IgD-negative memory B cell (primary cell): ENCODE data around the gene CXCL13. TPM values are rescaled to one million over a fixed set of nuclear protein-coding genes. Genes with fewer than 3 reads are reported as not detected.

Experiments used
- H3K27ac Mint-ChIP-seq, 3 donors: one replicate each; pipeline ENCODE4 v1.8.0; 2020 to 2022; ENCODE audit warnings: mild to moderate bottlenecking in 3 of 3, mixed read lengths in 3 of 3, moderate library complexity in 1 of 3
- H3K27me3 Mint-ChIP-seq: one replicate; pipeline ENCODE4 v1.8.0; 2021; ENCODE audit warnings: mixed read lengths
- H3K36me3 Mint-ChIP-seq: one replicate; pipeline ENCODE4 v1.8.0; 2020; ENCODE audit warnings: mild to moderate bottlenecking, mixed read lengths
- H3K4me1 Mint-ChIP-seq, 3 donors: one replicate each; pipeline ENCODE4 v1.8.0; 2020 to 2022; ENCODE audit warnings: mixed read lengths in 3 of 3, mild to moderate bottlenecking in 1 of 3
- H3K4me3 Mint-ChIP-seq, 4 donors: one replicate each; pipeline ENCODE4 v1.8.0; 2020 to 2022; ENCODE audit warnings: mild to moderate bottlenecking in 4 of 4, mixed read lengths in 4 of 4, moderate library complexity in 3 of 4
- H3K9me3 Mint-ChIP-seq, 3 donors: one replicate each; pipeline ENCODE4 v1.8.0; 2020 to 2021; ENCODE audit warnings: mixed read lengths in 3 of 3, mild to moderate bottlenecking in 1 of 3
- polyA plus RNA-seq: library from polyadenylated mRNA; unstranded; fragments of 300-500 nt; fragmentation: Illumina TruSeq; gene quantifications from one replicate; pipeline ENCODE4 v1.2.3, GENCODE V29; 2021

The CXCL13 gene
- polyA plus RNA-seq, 1 donor from 2014 or later = 0.25 TPM

DNA sequence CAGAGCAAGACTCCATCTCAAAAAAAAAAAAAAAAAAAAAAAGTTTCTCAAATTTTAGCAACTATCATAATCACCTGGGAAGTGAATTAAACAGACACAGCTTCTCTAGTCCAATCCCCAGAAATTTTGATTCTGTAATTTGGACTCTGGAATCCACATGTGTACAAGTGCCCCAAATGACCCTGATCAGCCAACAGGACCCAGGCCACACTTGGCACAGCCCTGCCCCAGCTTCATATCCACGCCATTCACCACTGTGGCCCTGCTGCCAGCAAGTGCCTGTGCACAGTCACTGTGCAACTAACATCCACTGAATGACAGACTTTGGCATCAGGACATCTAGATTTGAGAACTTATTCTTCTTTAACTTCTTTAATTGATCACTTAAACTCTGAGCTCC, 14.1 kb upstream of the CXCL13 start:
- Mint-ChIP-seq H3K36me3 (peaks cover 1% of the 10 kb centered on the region), H3K27me3 (peaks cover 8% of the 10 kb centered on the region), H3K4me1 (peaks cover 14 to 21% (median 19%) of the 10 kb centered on the region in 3 donors), H3K4me3 (no peak overlapping the region), H3K27ac (no peak overlapping the region), H3K9me3 (no peaks in the 10 kb centered on the region)

DNA sequence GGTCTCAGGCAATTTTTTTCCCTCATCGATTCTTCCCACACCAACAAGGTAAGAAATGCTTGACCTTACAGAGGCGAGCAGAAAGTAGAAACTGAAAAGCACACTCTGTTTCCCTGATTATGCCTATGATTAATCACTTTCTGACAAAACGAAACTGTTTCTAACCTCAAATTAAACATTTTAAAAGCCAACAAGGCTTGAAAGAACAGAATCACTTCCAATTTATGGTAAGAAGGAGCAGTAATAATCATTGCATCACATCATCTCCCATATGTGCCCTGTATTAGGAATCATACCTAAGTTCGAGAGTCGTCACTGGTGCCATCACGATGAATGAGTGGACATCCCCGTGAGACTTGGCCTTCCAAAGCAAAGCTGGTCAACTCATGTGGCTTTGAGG, 12.5 kb upstream of the CXCL13 start:
- H3K9me3 Mint-ChIP-seq = peaks cover 0 to 2% (median 0%) of the 10 kb centered on the region in 3 donors
- peak overlapping the region in 2 of 4 donors; percentile 39 to 41 for H3K4me3 Mint-ChIP-seq
- peaks cover 12% of the 10 kb centered on the region for H3K27me3 Mint-ChIP-seq
- H3K36me3 Mint-ChIP-seq = peaks cover 1% of the 10 kb centered on the region
- no peak overlapping the region for H3K27ac Mint-ChIP-seq
- H3K4me1 Mint-ChIP-seq = peaks cover 4 to 10% (median 8%) of the 10 kb centered on the region in 3 donors

DNA sequence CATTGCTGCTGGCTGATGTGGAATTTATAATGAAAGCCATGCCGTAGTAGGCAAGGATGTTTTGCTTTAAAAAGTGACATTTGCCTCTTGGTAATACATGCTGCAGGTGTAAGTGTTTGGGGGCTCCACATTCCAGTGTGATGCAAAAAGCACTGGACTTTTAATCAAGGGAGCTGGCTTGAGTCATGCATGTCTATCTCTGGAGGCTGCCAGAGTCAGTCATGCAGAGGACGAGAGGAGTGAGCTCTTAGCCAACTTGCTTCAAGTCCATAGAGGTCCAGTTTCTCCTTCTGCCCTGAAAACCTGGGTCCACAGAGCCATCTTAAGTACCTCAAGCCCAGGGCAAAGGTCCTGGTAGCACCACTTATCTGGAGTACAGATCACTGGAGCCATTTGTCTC, 11.6 kb upstream of the CXCL13 start:
- peaks cover 4 to 8% (median 7%) of the 10 kb centered on the region in 3 donors for H3K4me1 Mint-ChIP-seq
- H3K36me3 Mint-ChIP-seq = peaks cover 1% of the 10 kb centered on the region
- H3K27me3 Mint-ChIP-seq = peaks cover 11% of the 10 kb centered on the region
- peaks cover 0 to 2% (median 0%) of the 10 kb centered on the region in 3 donors for H3K9me3 Mint-ChIP-seq
- peak overlapping the region in 1 of 4 donors; percentile 65 for H3K4me3 Mint-ChIP-seq
- no peak overlapping the region for H3K27ac Mint-ChIP-seq

DNA sequence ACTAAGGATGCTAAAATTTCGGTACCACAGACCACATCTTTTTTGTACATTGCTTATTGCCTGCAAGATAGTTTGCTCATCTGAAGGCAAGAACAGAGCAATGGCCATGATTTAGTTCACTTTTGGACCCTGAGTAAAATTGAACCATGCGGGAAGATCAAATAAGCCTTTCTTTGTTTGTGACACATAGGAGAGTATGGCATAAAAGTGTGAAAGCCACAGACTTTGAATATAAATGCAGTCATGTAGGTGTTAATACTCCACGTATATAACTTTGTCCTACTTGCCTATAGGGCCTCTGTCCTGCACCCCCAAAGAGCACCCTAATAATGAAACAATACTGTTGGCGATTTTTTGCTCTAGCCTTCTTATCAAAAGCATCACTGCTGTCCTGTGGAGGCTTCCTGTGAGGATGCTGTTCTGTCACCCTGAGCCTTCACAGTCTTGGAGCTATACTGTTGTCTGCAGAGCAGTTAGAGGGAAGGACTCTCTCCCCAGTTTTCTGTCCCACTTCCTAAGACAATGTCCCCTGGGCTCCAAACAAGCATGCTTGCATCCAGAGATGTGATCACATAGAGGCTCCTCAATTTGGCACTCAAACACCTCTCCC, 10.2 kb upstream of the CXCL13 start:
- H3K4me3 Mint-ChIP-seq = no peak overlapping the region
- peaks cover 4 to 8% (median 6%) of the 10 kb centered on the region in 3 donors for H3K4me1 Mint-ChIP-seq
- H3K27me3 Mint-ChIP-seq = peaks cover 11% of the 10 kb centered on the region
- H3K36me3 Mint-ChIP-seq = peaks cover 1% of the 10 kb centered on the region
- H3K27ac Mint-ChIP-seq = no peak overlapping the region
- H3K9me3 Mint-ChIP-seq = peaks cover 0 to 2% (median 0%) of the 10 kb centered on the region in 3 donors

DNA sequence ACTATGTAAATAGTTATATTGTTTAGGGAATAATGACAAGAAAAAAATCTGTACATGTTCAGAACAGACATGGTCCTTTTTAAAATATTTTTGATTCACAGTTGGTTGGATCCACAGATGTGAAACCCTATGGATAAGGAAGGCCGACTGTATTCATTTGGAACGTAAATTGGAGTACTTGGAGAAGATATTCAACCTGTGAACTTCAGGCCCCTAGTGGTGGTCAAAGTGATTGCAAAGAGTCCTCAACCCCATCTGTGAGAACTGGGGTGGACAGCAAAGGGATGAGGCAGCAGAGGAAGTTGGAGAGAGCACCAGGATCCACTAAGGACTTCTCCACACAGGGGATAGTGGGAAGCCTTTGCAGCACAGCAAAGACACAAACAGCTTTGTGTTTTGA, 6.2 kb upstream of the CXCL13 start:
- Mint-ChIP-seq H3K4me3 (no peak overlapping the region), H3K9me3 (peaks cover 0 to 2% (median 0%) of the 10 kb centered on the region in 3 donors), H3K27me3 (peaks cover 8% of the 10 kb centered on the region), H3K27ac (no peak overlapping the region), H3K4me1 (peaks cover 0 to 2% (median 0%) of the 10 kb centered on the region in 3 donors), H3K36me3 (peaks cover 2% of the 10 kb centered on the region)

DNA sequence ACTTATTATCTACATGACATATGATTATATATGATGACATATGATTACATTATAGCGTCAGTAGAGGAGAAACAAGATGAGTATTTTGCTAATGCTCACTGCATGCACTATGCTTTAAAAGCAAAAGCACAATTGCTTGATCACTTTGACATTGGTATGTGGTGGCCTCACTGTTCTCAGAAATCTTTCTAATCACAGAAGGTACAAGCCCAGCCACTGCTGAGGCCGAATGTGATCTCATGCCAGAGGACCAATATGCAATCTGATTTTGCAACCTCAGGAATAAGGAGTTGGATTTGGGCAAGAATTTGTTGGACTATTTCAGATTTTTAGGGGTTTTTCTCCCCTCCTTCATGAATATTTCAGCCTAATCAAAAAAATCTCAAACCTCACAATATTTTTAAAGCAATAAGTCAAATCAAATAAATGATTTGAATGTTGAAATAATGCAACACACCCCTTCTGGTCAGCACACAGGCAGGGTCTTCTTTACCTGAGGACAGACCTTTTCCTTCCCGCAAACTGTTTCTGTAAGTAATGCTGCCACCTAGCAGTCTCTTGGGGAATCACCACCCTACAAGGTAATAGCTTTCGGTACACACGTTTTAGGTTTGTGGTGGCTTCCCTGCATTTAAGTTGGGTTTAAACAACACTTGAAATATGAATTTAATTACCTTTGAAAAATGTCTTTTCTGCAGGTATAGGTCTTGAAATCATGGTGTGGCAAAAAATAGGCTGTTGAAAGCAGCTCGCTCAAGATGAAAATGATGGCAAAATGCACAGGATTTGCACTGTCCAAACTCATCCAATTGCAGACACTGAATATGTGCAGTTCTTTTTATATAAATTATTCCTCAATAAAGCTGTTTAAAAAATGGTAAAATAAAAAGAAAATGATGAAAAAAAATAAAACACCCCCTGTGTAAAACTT, 4.8 kb upstream of the CXCL13 start:
- H3K4me3 Mint-ChIP-seq = no peak overlapping the region
- peaks cover 8% of the 10 kb centered on the region for H3K27me3 Mint-ChIP-seq
- H3K36me3 Mint-ChIP-seq = peaks cover 2% of the 10 kb centered on the region
- H3K4me1 Mint-ChIP-seq = peaks cover 0 to 2% (median 0%) of the 10 kb centered on the region in 3 donors
- H3K9me3 Mint-ChIP-seq = peaks cover 0 to 2% (median 0%) of the 10 kb centered on the region in 3 donors
- no peak overlapping the region for H3K27ac Mint-ChIP-seq

DNA sequence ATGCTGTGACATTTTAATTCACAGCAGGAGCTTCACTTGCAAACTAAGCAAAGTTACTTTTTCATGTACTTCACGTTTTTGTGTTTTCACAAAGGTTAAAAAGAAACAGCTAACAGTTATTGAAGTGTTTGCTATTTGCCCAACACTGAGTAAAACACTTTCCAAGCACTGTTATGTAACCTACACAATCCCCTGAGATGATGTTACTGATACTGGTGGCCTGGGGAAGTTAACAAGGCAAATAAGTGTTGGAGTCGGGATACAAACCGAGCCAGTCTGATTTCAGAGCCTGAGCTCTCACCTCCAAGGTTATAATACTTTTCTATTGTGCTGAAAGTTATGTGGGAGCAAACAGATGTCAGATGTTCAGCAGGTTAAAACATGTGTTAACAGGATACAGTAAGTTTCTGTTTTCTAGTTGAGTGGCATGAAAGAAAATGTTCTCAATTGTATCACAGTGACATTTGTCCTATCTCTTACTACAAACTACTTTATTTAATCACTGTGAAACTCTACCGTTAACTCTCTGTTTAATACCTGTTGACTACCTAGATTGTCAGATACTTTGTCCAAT, 3.9 kb upstream of the CXCL13 start:
- Mint-ChIP-seq H3K9me3 (peaks cover 0 to 2% (median 0%) of the 10 kb centered on the region in 3 donors), H3K27ac (no peak overlapping the region), H3K4me3 (no peak overlapping the region), H3K27me3 (peaks cover 5% of the 10 kb centered on the region), H3K4me1 (peaks cover 0 to 2% (median 0%) of the 10 kb centered on the region in 3 donors), H3K36me3 (peaks cover 2% of the 10 kb centered on the region)

DNA sequence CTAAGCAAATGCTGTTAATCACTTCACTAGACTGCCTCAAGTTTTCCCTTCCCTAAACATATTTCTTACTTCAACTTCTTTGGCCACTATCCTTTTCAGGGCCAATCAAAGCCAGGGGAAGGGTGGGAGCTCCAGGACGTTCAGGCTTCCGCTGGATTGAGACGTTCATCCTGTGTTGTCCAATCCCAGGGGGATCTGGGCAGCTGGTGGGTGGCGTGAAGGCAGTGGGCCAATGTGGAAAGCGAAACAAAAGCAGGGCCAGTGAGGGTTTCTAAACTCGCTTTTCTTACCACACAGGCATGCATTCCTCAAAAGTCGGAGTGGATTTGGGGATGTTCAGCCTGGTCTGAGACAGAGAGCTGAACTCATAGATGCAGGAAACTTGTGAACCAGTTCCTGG, 7.6 kb downstream of the CXCL13 start:
- Mint-ChIP-seq H3K4me1 (peaks cover 0 to 2% (median 0%) of the 10 kb centered on the region in 3 donors), H3K9me3 (no peaks in the 10 kb centered on the region), H3K27me3 (peaks cover 4% of the 10 kb centered on the region), H3K36me3 (no peaks in the 10 kb centered on the region), H3K4me3 (no peak overlapping the region), H3K27ac (no peak overlapping the region)

DNA sequence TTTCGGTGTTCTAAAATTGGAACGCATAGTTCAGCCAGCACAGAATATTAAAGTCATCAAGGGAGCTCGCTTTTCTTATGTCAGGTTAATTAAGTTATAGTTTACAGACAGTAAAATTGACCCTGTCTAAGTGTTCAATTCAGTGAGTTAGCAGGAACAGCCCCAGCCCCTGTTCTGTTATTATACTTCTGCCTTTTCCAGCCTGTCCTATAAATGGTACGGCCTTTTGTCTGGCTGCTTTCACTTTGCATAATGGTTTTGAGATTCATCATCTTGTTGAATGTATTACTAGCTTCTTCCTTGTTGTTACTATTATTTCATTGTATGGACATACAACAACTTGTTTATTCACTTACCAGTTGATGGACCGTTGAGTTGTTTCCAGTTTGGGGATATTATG, 9.5 kb downstream of the CXCL13 start:
- no peak overlapping the region for H3K4me3 Mint-ChIP-seq
- H3K27me3 Mint-ChIP-seq = peaks cover 9% of the 10 kb centered on the region
- H3K4me1 Mint-ChIP-seq = peaks cover 6% of the 10 kb centered on the region in 3 donors
- no peak overlapping the region for H3K27ac Mint-ChIP-seq
- H3K36me3 Mint-ChIP-seq = peaks cover 2% of the 10 kb centered on the region
- H3K9me3 Mint-ChIP-seq = no peaks in the 10 kb centered on the region

DNA sequence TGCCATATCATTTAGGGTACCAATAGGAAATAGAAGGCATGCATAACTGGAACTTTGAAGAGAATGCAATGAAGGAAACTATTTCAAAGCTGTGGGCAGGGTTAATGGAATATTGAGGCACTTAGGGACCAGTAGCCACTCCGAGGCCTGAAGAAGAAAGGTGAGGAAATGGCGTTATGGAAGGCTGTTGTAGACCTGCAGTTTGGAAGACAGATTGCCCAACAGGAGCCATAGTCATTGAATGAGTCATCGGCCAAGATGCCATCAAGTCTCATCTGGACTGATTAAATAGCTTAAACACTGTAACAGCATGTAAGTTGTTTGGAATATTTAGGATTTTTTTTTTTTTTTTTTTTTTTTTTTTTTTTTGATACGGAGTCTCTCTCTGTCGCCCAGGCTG, 11.6 kb downstream of the CXCL13 start:
- peaks cover 6% of the 10 kb centered on the region in 3 donors for H3K4me1 Mint-ChIP-seq
- peaks cover 2% of the 10 kb centered on the region for H3K36me3 Mint-ChIP-seq
- H3K27ac Mint-ChIP-seq = no peak overlapping the region
- H3K4me3 Mint-ChIP-seq = no peak overlapping the region
- peaks cover 11% of the 10 kb centered on the region for H3K27me3 Mint-ChIP-seq
- no peaks in the 10 kb centered on the region for H3K9me3 Mint-ChIP-seq

DNA sequence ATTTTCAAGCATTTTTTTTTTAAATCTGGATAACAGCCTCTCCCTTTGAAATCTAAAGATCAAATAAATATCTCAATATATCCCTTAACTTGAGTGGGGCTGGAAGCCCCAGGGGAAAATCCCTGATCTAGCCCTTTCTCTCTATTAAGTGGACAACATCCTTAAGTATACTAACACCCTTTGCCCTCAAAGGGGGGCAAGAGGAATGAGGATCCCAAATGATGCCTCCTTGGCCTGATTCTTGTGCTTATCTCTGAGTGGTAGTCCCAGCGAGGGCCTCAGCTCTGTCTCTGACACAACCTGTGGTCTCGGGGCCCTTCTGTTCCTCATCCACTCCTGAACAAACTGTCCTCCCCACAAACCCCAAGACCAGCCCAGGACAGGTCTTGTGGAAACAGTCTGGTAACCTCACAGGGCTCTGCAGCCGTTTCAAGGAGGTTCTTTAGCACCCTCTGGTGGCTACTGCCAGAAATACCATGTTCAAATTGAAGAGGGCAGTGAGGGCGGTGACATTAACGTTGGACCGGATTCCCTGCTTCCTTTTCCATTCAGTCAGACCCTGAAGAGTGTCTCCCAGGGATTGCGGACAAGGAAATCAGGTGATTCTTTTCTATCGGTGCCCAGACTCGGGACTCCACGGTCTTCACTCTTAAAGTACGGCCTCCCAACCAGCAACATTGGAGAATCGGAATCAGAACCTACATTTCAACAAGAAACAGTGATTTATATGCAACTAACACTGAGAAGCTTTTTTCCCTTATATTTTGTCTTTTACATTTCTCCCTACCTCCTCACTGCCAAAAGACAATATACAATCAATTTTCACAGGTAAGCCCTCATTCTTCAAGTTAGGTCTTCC, 13.0 kb downstream of the CXCL13 start:
- Mint-ChIP-seq H3K27me3 (peaks cover 8% of the 10 kb centered on the region), H3K36me3 (peaks cover 2% of the 10 kb centered on the region), H3K27ac (no peak overlapping the region), H3K4me1 (peaks cover 6% of the 10 kb centered on the region in 3 donors), H3K4me3 (no peak overlapping the region), H3K9me3 (no peaks in the 10 kb centered on the region)

DNA sequence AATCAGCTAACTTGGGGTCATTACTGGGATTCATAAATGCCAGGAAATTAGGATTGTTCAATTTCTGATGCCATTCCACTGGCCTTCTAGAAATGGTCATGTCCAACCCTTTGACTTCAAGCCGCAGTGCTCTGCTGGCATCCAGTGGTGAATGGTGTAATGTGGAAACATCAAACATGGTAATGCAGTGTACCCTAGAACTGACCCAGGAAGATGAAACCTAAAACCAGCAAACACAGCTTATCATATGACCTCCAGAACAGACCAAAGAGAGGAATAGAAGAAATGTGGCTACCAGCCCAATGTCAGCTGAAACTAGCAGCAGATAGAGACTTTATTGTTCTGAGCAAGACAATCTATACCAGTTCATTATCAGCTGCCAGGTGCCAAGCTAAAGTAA, 13.8 kb downstream of the CXCL13 start:
- H3K27ac Mint-ChIP-seq = no peak overlapping the region
- H3K4me3 Mint-ChIP-seq = no peak overlapping the region
- H3K36me3 Mint-ChIP-seq = peaks cover 2% of the 10 kb centered on the region
- peaks cover 6% of the 10 kb centered on the region in 3 donors for H3K4me1 Mint-ChIP-seq
- peaks cover 8% of the 10 kb centered on the region for H3K27me3 Mint-ChIP-seq
- H3K9me3 Mint-ChIP-seq = no peaks in the 10 kb centered on the region

DNA sequence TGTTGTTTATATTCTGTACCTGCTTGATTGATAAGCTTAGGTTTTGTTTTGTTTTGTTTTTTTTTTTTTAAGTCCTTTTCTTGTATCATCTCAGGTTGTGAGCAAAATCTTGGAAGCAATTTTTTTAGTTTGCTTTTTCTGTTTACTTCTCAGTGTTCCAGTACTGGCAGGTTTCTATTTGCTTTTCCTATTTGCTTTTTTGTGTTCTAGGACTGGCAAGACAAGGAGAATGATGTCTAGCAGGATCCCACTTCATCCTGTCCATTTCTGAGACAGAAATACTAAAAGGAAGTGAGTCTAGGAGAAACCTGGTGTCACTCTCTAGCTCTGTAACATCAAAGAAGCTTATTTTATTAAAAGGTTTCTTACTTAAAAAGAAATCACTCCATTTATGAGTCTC, 15.6 kb downstream of the CXCL13 start:
- peaks cover 8% of the 10 kb centered on the region for H3K27me3 Mint-ChIP-seq
- H3K27ac Mint-ChIP-seq = no peak overlapping the region
- peaks cover 2% of the 10 kb centered on the region for H3K36me3 Mint-ChIP-seq
- H3K4me1 Mint-ChIP-seq = peaks cover 4 to 6% (median 6%) of the 10 kb centered on the region in 3 donors
- no peaks in the 10 kb centered on the region for H3K9me3 Mint-ChIP-seq
- no peak overlapping the region for H3K4me3 Mint-ChIP-seq

DNA sequence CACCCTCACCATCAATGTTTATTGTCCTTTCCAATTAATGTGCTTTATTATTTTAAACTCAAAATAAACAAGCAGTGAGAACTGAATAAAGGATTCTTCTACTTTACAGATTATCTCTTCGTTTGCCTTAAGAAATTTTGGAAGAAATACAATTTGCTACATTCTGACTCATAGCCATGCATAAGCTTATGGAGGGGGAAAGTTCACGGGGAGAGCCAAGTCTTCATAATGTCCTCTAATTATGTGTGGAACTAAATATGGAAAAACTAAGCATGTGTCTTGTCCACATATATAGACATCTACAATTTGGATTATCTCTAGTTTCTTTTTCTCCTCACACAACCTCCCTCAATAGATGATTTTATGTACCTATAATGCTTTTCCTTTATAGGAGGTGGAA, 17.5 kb downstream of the CXCL13 start:
- no peak overlapping the region for H3K27ac Mint-ChIP-seq
- H3K9me3 Mint-ChIP-seq = no peaks in the 10 kb centered on the region
- peaks cover 2% of the 10 kb centered on the region for H3K36me3 Mint-ChIP-seq
- no peak overlapping the region for H3K4me3 Mint-ChIP-seq
- peaks cover 8% of the 10 kb centered on the region for H3K27me3 Mint-ChIP-seq
- H3K4me1 Mint-ChIP-seq = peaks cover 4 to 6% (median 6%) of the 10 kb centered on the region in 3 donors
